ENCODE results near the gene RAD51D. TPM values are rescaled to one million over a fixed set of nuclear protein-coding genes. Genes with fewer than 3 reads are reported as not detected.

RAD51D gene
- polyA plus RNA-seq, 2 of the 4 experiments (the other 2 are of a cell fraction), result 18.4 to 23.8 TPM

DNA sequence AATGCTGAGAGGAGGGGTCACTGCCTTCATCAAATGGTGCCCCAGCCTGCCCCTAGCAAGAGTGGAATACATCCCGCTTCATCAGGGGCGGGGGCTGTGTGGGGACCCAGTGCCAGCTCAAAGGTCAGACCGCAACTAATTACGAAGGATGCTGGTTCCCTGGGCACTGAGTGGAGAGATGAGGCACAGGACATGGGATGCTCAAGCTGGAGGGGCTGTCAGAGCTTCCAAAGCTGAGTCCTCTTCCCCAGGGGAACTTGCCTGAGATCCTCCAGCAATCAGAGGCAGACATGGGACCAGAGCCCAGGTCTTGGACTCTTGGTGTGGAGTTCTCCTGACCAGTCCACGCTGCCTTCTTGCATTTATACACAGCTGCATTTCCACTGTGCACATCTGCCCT is 46.9 kb upstream of the RAD51D start:
- Histone ChIP-seq H3K4me2 (no peak overlapping the region), H3K4me1 (peaks cover 1% of the 10 kb centered on the region; the same call in 2 of the 3 replicates), H3K27ac (no peak overlapping the region), H3K9me3 (no peaks in the 10 kb centered on the region), H3K4me3 (no peak overlapping the region)
- DNase-seq (ENCODE audit: low read depth in 1 of 2, low spot score in 1 of 2), result no peak
- CTCF ChIA-PET, result interaction anchor here (2.9 to 13.9 kb wide), 2 partner anchors 8 to 372 kb away, joined by 9 to 308 read pairs; partner anchors contain the start of gene SLFN12L
- no peak for FAIRE-seq
- TF ChIP-seq ZNF302 (CRISPR knock-in tag; IDR thresholded peaks at IDR 0.05) (no peak), HDAC2 (IDR thresholded peaks at IDR 0.05) (no peak), HOXA7 (CRISPR knock-in tag; IDR thresholded peaks at IDR 0.05) (no peak), PHF8 (IDR thresholded peaks at IDR 0.05; ENCODE audit: borderline replicate concordance, low read depth) (no peak), SREBF2 (IDR thresholded peaks at IDR 0.05) (no peak), NFE2L2 (conservative IDR thresholded peaks at IDR 0.05; ENCODE audit: low read length) (no peak), HOXB13 (CRISPR knock-in tag; IDR thresholded peaks at IDR 0.05; ENCODE audit: low read depth) (no peak), BHLHE40 (IDR thresholded peaks at IDR 0.05; ENCODE audit: low read depth, low read length) (no peak), ZFP36 (IDR thresholded peaks at IDR 0.05; ENCODE audit: borderline replicate concordance, partially characterized antibody) (no peak), ZC3H11A (IDR thresholded peaks at IDR 0.05) (no peak), MAZ (IDR thresholded peaks at IDR 0.05; ENCODE audit: borderline replicate concordance, low read depth, low read length) (no peak), RAD21 (conservative IDR thresholded peaks at IDR 0.05 in 1 of 2, IDR thresholded peaks at IDR 0.05 in 1 of 2) (no peak), NPAS2 (CRISPR knock-in tag; IDR thresholded peaks at IDR 0.05; ENCODE audit: borderline replicate concordance) (no peak), KDM5A (IDR thresholded peaks at IDR 0.05) (no peak), TP53 (CRISPR knock-in tag; IDR thresholded peaks at IDR 0.05) (no peak), POLR2AphosphoS2 (conservative IDR thresholded peaks at IDR 0.05; ENCODE audit: low read length) (no peak), CHD4 (IDR thresholded peaks at IDR 0.05; ENCODE audit: borderline replicate concordance) (no peak), CBX8 (IDR thresholded peaks at IDR 0.05) (no peak)
- TF ChIP-seq, protein P1, sequence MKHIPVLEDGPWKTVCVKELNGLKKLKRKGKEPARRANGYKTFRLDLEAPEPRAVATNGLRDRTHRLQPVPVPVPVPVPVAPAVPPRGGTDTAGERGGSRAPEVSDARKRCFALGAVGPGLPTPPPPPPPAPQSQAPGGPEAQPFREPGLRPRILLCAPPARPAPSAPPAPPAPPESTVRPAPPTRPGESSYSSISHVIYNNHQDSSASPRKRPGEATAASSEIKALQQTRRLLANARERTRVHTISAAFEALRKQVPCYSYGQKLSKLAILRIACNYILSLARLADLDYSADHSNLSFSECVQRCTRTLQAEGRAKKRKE (CRISPR knock-in tag; IDR thresholded peaks at IDR 0.05; ENCODE audit: low read depth), result no peak
- TF ChIP-seq, protein P2, sequence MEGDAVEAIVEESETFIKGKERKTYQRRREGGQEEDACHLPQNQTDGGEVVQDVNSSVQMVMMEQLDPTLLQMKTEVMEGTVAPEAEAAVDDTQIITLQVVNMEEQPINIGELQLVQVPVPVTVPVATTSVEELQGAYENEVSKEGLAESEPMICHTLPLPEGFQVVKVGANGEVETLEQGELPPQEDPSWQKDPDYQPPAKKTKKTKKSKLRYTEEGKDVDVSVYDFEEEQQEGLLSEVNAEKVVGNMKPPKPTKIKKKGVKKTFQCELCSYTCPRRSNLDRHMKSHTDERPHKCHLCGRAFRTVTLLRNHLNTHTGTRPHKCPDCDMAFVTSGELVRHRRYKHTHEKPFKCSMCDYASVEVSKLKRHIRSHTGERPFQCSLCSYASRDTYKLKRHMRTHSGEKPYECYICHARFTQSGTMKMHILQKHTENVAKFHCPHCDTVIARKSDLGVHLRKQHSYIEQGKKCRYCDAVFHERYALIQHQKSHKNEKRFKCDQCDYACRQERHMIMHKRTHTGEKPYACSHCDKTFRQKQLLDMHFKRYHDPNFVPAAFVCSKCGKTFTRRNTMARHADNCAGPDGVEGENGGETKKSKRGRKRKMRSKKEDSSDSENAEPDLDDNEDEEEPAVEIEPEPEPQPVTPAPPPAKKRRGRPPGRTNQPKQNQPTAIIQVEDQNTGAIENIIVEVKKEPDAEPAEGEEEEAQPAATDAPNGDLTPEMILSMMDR (IDR thresholded peaks at IDR 0.05), result no peak
- no peak for ATAC-seq
- POLR2A ChIA-PET, result interaction anchor here (0.6 kb wide), 1 partner anchor 1876 kb away, joined by 3 read pairs; no protein-coding TSS in a partner anchor
- WGBS (ENCODE audit: missing lambda C conversion rate), result 69% methylated on average over 5 of the region's 5 CpGs

DNA sequence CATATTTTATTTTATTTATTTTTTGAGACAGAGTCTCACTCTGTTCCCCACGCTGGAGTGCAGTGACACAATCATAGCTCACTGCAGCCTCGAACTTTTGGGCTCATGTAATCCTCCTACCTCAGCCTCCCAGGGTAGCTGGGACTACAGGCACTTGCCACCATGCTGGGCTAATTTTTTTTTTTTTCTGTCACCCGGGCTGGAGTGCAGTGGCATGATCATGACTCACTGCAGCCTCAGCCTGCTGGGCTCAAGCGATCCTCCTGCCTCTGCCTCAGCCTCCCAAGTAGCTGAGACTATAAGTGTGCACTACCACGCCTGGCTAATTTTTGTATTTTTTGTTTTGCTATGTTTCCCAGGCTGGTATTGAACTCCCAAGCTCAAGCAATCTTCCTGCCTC is 45.1 kb upstream of the RAD51D start:
- no peak for TF ChIP-seq POLR2A (IDR thresholded peaks at IDR 0.05; ENCODE audit: low read length)
- DNase-seq (ENCODE audit: low read depth in 1 of 2, low spot score in 1 of 2) (no peak), ATAC-seq (no peak), FAIRE-seq (no peak)
- POLR2A ChIA-PET, result no interaction called here
- no peak overlapping the region for H3K4me3 ChIP-seq
- H3K4me1 ChIP-seq, result no peaks in the 10 kb centered on the region
- WGBS (ENCODE audit: missing lambda C conversion rate), result 19% methylated on average over 5 of the region's 5 CpGs
- no peak overlapping the region for H3K4me2 ChIP-seq
- CTCF ChIA-PET, result interaction anchor here (0.6 to 13.9 kb wide), 5 partner anchors 148 to 374 kb away, joined by 3 to 308 read pairs (median 4); partner anchors contain the start of gene SLFN12L
- H3K9me3 ChIP-seq, result no peaks in the 10 kb centered on the region
- H3K27ac ChIP-seq, result no peak overlapping the region

DNA sequence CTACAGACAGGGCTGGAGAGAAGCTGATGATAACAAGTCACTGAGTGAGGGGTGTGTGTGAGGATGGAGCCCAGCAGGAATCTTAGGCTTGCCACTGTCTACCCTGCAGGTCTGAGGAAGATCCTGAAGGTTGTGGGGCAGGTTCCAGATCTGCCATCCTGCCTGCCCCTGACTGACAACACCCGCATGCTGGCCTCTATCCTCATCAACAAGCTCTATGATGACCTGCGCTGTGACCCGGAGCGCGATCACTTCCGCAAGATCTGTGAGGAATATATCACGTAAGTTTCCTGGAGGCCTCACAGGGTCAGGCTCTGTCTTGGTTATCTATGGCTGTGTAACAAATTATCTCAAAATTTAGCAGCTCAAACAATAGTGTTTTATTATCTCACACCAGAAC is 44.2 kb upstream of the RAD51D start:
- DNase-seq (ENCODE audit: low read depth in 1 of 2, low spot score in 1 of 2) (no peak), ATAC-seq (no peak), FAIRE-seq (no peak)
- H3K4me1 ChIP-seq, result no peaks in the 10 kb centered on the region
- no peak for TF ChIP-seq NFE2L2 (conservative IDR thresholded peaks at IDR 0.05; ENCODE audit: low read length)
- no peak for TF ChIP-seq HDAC2 (IDR thresholded peaks at IDR 0.05)
- H3K27ac ChIP-seq, result no peak overlapping the region
- POLR2A ChIA-PET, result no interaction called here
- WGBS (ENCODE audit: missing lambda C conversion rate), result 96% methylated on average over 7 of the region's 7 CpGs
- CTCF ChIA-PET, result interaction anchor here (0.7 to 13.9 kb wide), 4 partner anchors 15 to 374 kb away, joined by 3 to 308 read pairs (median 8); partner anchors contain the start of gene SLFN12L
- no peaks in the 10 kb centered on the region for H3K9me3 ChIP-seq
- no peak overlapping the region for H3K4me3 ChIP-seq
- H3K4me2 ChIP-seq, result no peak overlapping the region
